Lower lobe of right lung (tissue), 2 donors: Measurements from ENCODE around the gene NKX2-1. TPM values are rescaled to one million over a fixed set of nuclear protein-coding genes. Genes with fewer than 3 reads are reported as not detected.
"Not testable (repeated sequence)": the region's sequence is repeated elsewhere in the genome, so short reads cannot be mapped to it uniquely, and the experiment has no call there.

Experiments
- ATAC-seq, 2 donors: fragments of 200-7000 bp; cut with Tn5 transposase; one replicate each; pipeline ENCODE4 v1.9.1; 2020 to 2022; ENCODE audit warnings: mild to moderate bottlenecking in 2 of 2, moderate library complexity in 2 of 2
- DNase-seq: peaks from one replicate; pipeline ENCODE4 v3.0.0-alpha.2; 2020
- H3K27ac ChIP-seq: fragments of 200-600 bp; one replicate; pipeline ENCODE4 v1.8.0; 2022
- H3K27me3 ChIP-seq: fragments of 200-600 bp; one replicate; pipeline ENCODE4 v1.8.0; 2022; ENCODE audit warnings: low read depth
- H3K36me3 ChIP-seq: fragments of 200-600 bp; one replicate; pipeline ENCODE4 v1.8.0; 2022; ENCODE audit warnings: mild to moderate bottlenecking
- H3K4me1 ChIP-seq: fragments of 200-600 bp; one replicate; pipeline ENCODE4 v1.8.0; 2022
- H3K4me3 ChIP-seq: fragments of 200-600 bp; one replicate; pipeline ENCODE4 v1.8.0; 2022; ENCODE audit warnings: mild to moderate bottlenecking
- H3K9me3 ChIP-seq: fragments of 200-600 bp; one replicate; pipeline ENCODE4 v1.8.0; 2022
- CTCF ChIP-seq: fragments of 200-600 bp; IDR thresholded peaks from one replicate; pipeline ENCODE4 v1.8.0; 2022; ENCODE audit warnings: antibody characterized with exemption, mild to moderate bottlenecking
- intact Hi-C: fragments of 100-400 bp; cut with DNase I; formaldehyde crosslinking; loops from one replicate; pipeline ENCODE4 v1.11.0; 2022
- long read RNA-seq: library from polyadenylated mRNA; unstranded; transcript quantifications from one replicate; pipeline ENCODE4 v2.0.0, GENCODE V29; 2021
- total RNA-seq: library from RNA; stranded (reverse); fragmentation: NEBNext Ultra II Directional; extraction: Animal tissue kit (Norgen Biotek cat#: 25700); gene quantifications from one replicate; pipeline ENCODE4 v1.2.1, GENCODE V29; 2021
- donor health status: DM: no; HTN: yes; CAD: no; lungs with severe emphysema.

NKX2-1 gene
- total RNA-seq = 180 TPM
- long read RNA-seq, transcript NKX2-1-202 (2 exons, 2,338 nt) = major isoform, 221 of 288 reads
- long read RNA-seq, transcript NKX2-1-201 (3 exons, 2,191 nt) = minor isoform, 11 of 288 reads
- long read RNA-seq, partial matches to known transcripts = 33 of 288 reads
- long read RNA-seq, other reads (novel, unspliced or antisense) = 16 of 288 reads

DNA sequence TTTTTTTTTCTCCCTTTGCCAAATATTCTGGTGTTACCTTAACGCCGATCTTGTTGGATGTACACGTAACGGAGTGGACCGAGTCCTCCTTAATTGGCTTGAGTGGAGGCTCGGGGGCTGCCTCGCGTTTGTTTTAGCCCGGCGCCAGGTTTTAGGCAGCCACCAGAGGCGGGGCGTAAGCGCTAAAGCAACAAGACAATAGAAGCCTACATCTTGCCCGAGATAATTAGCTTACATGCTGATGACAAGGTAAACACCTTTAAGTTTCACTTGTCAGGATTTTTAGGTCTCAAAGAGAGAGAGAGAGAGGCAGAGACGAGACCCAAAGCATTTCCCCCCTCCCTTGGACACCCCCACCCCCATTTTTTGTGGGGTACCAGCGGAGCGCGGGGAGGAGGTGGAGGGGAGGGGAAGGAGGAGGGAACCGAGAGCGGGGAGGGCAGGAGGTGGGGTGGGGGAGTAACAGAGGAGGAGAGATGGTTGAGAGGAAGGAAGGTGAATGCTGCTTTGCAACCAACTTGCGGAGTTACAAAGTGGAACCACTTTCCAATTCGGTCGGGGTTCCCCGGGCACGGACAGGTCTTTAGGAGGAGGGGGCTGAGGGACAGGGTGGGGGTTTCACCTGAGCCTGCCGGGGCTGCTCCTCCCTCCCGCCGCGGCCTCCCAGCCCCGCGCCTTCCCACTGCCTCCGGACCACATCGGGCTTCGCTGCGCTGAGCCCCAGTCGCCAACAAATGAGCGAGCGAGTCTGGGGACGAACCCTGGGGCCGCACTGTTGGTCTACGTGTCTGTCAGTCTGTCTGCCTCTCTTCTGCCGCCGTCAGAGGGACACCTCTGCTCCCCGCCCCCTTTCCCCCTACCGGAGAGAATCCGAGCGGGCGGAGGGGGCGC, at the start of gene NKX2-1:
NKX2-1 (minus strand) TSS at position 802 of the 891 bp plus-strand sequence; CDS start at position 699, 103 bp downstream.
- ATAC-seq (peak; percentile 59 to 61), DNase-seq (peak; percentile 82)
- H3K4me1 ChIP-seq = peaks cover 19% of the 10 kb centered on the region
- peak within 1 kb of the TSS; percentile 53 for H3K4me3 ChIP-seq
- no peaks in the 10 kb centered on the region for H3K9me3 ChIP-seq
- TF ChIP-seq CTCF = no peak
- peak within 1 kb of the TSS; percentile 87 for H3K27ac ChIP-seq
- H3K36me3 ChIP-seq = no peaks in the 10 kb centered on the region
- intact Hi-C loops = no loop called here
- peaks cover 97% of the 10 kb centered on the region for H3K27me3 ChIP-seq

DNA sequence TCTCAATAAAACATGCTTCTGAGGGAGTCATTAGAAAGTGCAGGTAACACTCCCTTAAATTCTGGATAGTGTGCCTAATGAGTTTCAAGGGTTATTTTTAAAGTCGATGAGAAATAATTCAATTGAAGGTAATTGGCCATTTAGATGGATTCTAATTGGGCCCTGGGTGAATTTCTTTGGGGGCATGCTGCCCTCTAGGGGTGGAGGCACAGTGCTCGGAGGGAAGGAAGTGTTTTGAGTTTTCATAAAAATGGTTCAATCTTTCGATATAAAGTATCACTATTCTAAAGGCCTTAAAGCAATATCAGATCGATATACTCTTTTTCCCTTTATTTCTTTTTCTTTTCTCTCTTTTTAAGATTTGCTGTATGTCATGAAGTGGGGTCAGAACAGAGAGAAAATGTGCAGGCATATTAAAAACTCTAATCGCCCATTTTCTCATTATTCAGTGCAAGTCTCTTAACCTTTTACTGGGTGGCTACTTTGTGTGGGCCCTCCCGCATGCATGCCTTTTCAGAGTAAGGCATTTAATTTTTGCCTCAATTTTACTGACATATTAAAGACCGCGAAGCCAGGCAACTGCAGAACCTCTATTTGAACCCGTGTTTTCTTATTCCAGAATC, 36.9 kb upstream of the NKX2-1 start:
- TF ChIP-seq CTCF = peak; percentile 72
- Histone ChIP-seq H3K4me3 (no peak overlapping the region), H3K4me1 (no peaks in the 10 kb centered on the region), H3K36me3 (no peaks in the 10 kb centered on the region), H3K27ac (no peak overlapping the region), H3K27me3 (no peaks in the 10 kb centered on the region), H3K9me3 (no peaks in the 10 kb centered on the region)
- ATAC-seq (peak in 1 of 2 donors; percentile 60), DNase-seq (no peak)
- intact Hi-C loops = no loop called here

GRCh38 chr14:36555998-36556743, 36.1 kb upstream of the NKX2-1 start:
- ATAC-seq = peak; percentile 48 to 57
- no peak for DNase-seq
- intact Hi-C loops = no loop called here
- Histone ChIP-seq H3K9me3 (no peaks in the 10 kb centered on the region), H3K4me3 (no peak overlapping the region), H3K27ac (no peak overlapping the region), H3K4me1 (no peaks in the 10 kb centered on the region), H3K27me3 (no peaks in the 10 kb centered on the region), H3K36me3 (no peaks in the 10 kb centered on the region)
- no peak for TF ChIP-seq CTCF

- intact Hi-C loops = no loop called here
- Histone ChIP-seq H3K36me3 (no peaks in the 10 kb centered on the region), H3K4me1 (no peaks in the 10 kb centered on the region), H3K27me3 (no peaks in the 10 kb centered on the region), H3K4me3 (no peak overlapping the region), H3K9me3 (no peaks in the 10 kb centered on the region), H3K27ac (no peak overlapping the region)
- DNase-seq = no peak
- peak; percentile 60 for TF ChIP-seq CTCF
- peak; percentile 74 to 80 for ATAC-seq
Observed at GRCh38 chr14:36553656-36554260, 33.7 kb upstream of the NKX2-1 start.

- no peak overlapping the region for H3K4me3 ChIP-seq
- no peak for ATAC-seq
- no peak for TF ChIP-seq CTCF
- no peaks in the 10 kb centered on the region for H3K9me3 ChIP-seq
- intact Hi-C loops = no loop called here
- H3K4me1 ChIP-seq = no peaks in the 10 kb centered on the region
- H3K27me3 ChIP-seq = no peaks in the 10 kb centered on the region
- no peaks in the 10 kb centered on the region for H3K36me3 ChIP-seq
- no peak for DNase-seq
- no peak overlapping the region for H3K27ac ChIP-seq
Observed at GRCh38 chr14:36550899-36551298, 30.9 kb upstream of the NKX2-1 start.

DNA sequence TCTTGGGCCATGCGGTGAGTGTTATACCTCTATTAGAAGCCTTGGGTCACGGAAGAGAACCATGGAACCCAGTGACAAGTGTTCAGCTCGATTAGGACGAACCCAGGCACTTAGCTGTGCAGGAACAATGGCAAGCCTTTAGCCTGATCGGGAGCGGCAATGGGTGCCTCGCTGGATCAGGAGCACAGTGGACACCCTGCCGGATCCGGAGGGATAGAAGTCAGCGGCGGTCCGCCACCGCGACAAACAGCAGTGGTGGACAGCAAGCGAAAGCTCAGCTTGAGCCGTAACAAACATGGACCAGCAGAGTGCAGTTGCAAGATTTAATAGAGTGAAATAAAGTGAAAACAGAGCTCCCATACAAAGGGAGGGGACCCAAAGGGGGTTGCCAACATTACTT, 24.2 kb upstream of the NKX2-1 start:
- H3K9me3 ChIP-seq, H3K4me3 ChIP-seq, intact Hi-C loops, H3K27ac ChIP-seq, H3K36me3 ChIP-seq, DNase-seq, ATAC-seq, H3K4me1 ChIP-seq, H3K27me3 ChIP-seq: not testable (repeated sequence)
